Common myeloid progenitor, CD34-positive (primary cell): ENCODE data around the gene PCK2.

ENCODE experiments used
- CTCF ChIA-PET: fragments of 350-600 bp; sonication (Branson Sonifier 250); formaldehyde crosslinking; loops from one replicate; lab custom pipeline; 2021; ENCODE audit warnings: antibody characterized with exemption; lab: Charles Lee
- POLR2A ChIA-PET: fragments of 350-600 bp; sonication (Branson Sonifier 250); formaldehyde crosslinking; loops from one replicate; lab custom pipeline; 2021; ENCODE audit warnings: antibody characterized with exemption; lab: Charles Lee
- DNase-seq, 3 donors: peaks; one replicate each; pipeline versions ENCODE4 v3.0.0 to v3.0.0-alpha.2; 2013
- H3K27ac ChIP-seq, 2 experiments: 1 replicate in 1 of 2; 2 replicates in 1 of 2; pipeline ENCODE4 v1.7.0; 2013; ENCODE audit warnings: inconsistent platforms in 2 of 2, low read length in 2 of 2, mild to moderate bottlenecking in 2 of 2, low read depth in 1 of 2, moderate library complexity in 1 of 2; ENCODE audit not compliant: severe bottlenecking in 2 of 2, insufficient read depth in 1 of 2, poor library complexity in 1 of 2
- H3K27me3 ChIP-seq, 5 experiments: replicated peaks in 2 of 5; 1 replicate in 3 of 5; 2 replicates in 2 of 5; pipeline versions ENCODE4 v1.6.1 to v1.7.0; 2013; ENCODE audit warnings: low read length in 4 of 5, mild to moderate bottlenecking in 2 of 5, moderate library complexity in 2 of 5, inconsistent platforms in 1 of 5; ENCODE audit not compliant: insufficient read depth in 5 of 5, control insufficient read depth in 4 of 5
- H3K36me3 ChIP-seq, 4 experiments: 1 replicate in 2 of 4; 2 replicates in 2 of 4; pipeline versions ENCODE4 v1.6.1 to v1.7.0; 2013; ENCODE audit warnings: low read length in 3 of 4, control low read depth in 1 of 4, mild to moderate bottlenecking in 1 of 4; ENCODE audit not compliant: control insufficient read depth in 4 of 4, insufficient read depth in 4 of 4
- H3K4me1 ChIP-seq, 4 experiments: 1 replicate in 3 of 4; 2 replicates in 1 of 4; pipeline versions ENCODE4 v1.6.1 to v1.7.1; 2013; ENCODE audit warnings: low read length in 3 of 4, mild to moderate bottlenecking in 3 of 4, control low read depth in 1 of 4, inconsistent platforms in 1 of 4, moderate library complexity in 1 of 4; ENCODE audit not compliant: control insufficient read depth in 4 of 4, insufficient read depth in 4 of 4; ENCODE audit errors: control extremely low read depth in 1 of 4
- H3K4me3 ChIP-seq, 7 experiments: 1 replicate in 4 of 7; 2 replicates in 3 of 7; pipeline versions ENCODE4 v1.5.1 to v1.7.0; 2013; ENCODE audit warnings: mild to moderate bottlenecking in 7 of 7, low read length in 6 of 7, moderate library complexity in 6 of 7, inconsistent platforms in 2 of 7, low read depth in 2 of 7, control low read depth in 1 of 7; ENCODE audit not compliant: insufficient read depth in 4 of 7, control insufficient read depth in 1 of 7; ENCODE audit errors: extremely low read depth in 1 of 7
- H3K9me3 ChIP-seq, 5 experiments: 1 replicate in 4 of 5; 2 replicates in 1 of 5; pipeline versions ENCODE4 v1.6.1 to v1.7.1; 2013; ENCODE audit warnings: low read length in 4 of 5, mild to moderate bottlenecking in 2 of 5, inconsistent platforms in 1 of 5, low read depth in 1 of 5, moderate library complexity in 1 of 5; ENCODE audit not compliant: control insufficient read depth in 4 of 5, insufficient read depth in 2 of 5; ENCODE audit errors: control extremely low read depth in 1 of 5
- WGBS: methylation state at CpG from one replicate; pipeline ENCODE4 v1.1.5; 2013; ENCODE audit not compliant: insufficient coverage; 5-methylcytosine and 5-hydroxymethylcytosine counted together

Gene PCK2

GRCh38 chr14:24057271-24057670 is 36.8 kb upstream of the PCK2 start:
- Histone ChIP-seq H3K27me3 (peaks cover 0 to 14% (median 9%) of the 10 kb centered on the region in 5 experiments), H3K9me3 (no peaks in the 10 kb centered on the region), H3K36me3 (no peaks in the 10 kb centered on the region), H3K4me1 (peaks cover 0 to 6% (median 5%) of the 10 kb centered on the region in 4 experiments), H3K4me3 (no peak overlapping the region), H3K27ac (no peak overlapping the region)
- ChIA-PET POLR2A (interaction anchor here (1.4 kb wide), 1 partner anchor 23 kb away, joined by 7 read pairs; no protein-coding TSS in a partner anchor), CTCF (interaction anchor here (0.7 to 12.7 kb wide), 15 partner anchors 10 to 106 kb away, joined by 3 to 188 read pairs (median 11); partner anchors contain the start of genes CPNE6, IRF9, PCK2 and PSME1)
- 100% methylated on average over 2 of the region's 2 CpGs for WGBS
- DNase-seq, result no peak

DNA sequence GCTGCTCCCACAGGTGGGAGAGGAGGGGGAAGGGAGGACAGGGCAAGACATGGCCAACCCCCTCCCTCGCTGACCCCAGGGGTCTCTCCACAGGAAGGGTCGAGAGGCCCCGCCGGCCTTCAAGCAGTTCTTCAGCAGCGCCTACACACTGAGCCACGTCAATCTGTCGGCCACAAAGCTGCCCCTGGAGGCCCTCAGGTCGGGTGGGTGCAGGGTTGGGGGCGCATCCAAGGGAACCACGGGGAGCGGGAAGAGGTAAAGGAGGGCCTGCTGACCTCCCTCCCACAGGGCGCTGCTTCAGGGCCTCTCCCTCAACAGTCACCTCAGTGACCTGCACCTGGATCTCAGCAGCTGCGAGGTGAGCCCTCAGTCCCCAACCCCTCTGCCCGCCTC is 36.2 kb upstream of the PCK2 start:
- H3K27ac ChIP-seq, result no peak overlapping the region
- no peak overlapping the region for H3K4me3 ChIP-seq
- DNase-seq, result no peak
- H3K36me3 ChIP-seq, result no peaks in the 10 kb centered on the region
- H3K27me3 ChIP-seq, result peaks cover 0 to 10% (median 6%) of the 10 kb centered on the region in 5 experiments
- WGBS, result 90% methylated on average over 13 of the region's 14 CpGs
- no peaks in the 10 kb centered on the region for H3K9me3 ChIP-seq
- H3K4me1 ChIP-seq, result peaks cover 0 to under 1% (median 0%) of the 10 kb centered on the region in 4 experiments
- CTCF ChIA-PET, result interaction anchor here (0.6 to 12.7 kb wide), 18 partner anchors 9 to 669 kb away, joined by 3 to 188 read pairs (median 10); partner anchors contain the start of genes CPNE6, IRF9, PCK2 and PSME1
- POLR2A ChIA-PET, result interaction anchor here (0.9 kb wide), 1 partner anchor 24 kb away, joined by 3 read pairs; no protein-coding TSS in a partner anchor

DNA sequence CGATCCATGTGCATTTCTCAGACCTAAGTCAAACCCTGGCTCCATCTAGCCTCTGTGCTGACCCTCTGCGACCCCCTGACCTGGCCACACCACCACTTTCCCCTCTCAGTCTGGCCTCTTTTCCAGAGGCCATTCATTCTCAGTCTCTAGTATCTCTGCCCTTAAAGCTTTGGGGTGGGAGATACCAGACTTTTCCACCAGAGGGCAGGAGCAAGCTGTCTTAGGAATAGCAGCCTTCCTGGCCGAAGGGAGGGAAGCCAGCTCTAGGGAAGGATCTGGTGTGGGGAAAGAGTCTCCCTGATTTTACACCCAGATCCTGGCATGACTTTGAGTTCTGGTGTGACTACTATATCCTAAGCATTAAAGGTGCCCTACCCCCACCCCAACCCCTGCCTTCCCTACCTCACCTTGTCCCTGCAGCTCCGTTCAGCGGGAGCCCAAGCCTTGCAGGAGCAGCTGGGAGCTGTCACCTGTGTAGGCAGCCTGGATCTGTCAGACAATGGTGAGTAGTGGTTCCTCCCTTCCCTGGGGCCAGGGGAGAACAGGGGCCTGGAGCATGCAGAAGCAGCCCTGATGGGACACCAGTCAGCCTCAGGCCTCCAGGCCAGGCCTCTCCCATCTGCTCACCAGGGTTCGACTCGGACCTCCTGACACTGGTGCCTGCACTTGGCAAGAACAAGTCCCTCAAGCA is 35.7 kb upstream of the PCK2 start:
- POLR2A ChIA-PET, result interaction anchor here (0.9 kb wide), 1 partner anchor 23 kb away, joined by 3 read pairs; no protein-coding TSS in a partner anchor

GRCh38 chr14:24058951-24059475 is 35.1 kb upstream of the PCK2 start:
- no peak overlapping the region for H3K27ac ChIP-seq
- DNase-seq, result no peak
- H3K27me3 ChIP-seq, result peaks cover 0 to 6% (median 0%) of the 10 kb centered on the region in 5 experiments
- 98% methylated on average over 6 of the region's 10 CpGs for WGBS
- CTCF ChIA-PET, result interaction anchor here (0.9 to 12.7 kb wide), 12 partner anchors 8 to 77 kb away, joined by 3 to 188 read pairs (median 10); partner anchors contain the start of genes CPNE6, PCK2 and PSME1
- no peak overlapping the region for H3K4me3 ChIP-seq
- no peaks in the 10 kb centered on the region for H3K9me3 ChIP-seq
- no peaks in the 10 kb centered on the region for H3K36me3 ChIP-seq
- no peaks in the 10 kb centered on the region for H3K4me1 ChIP-seq
- POLR2A ChIA-PET, result no interaction called here

More for the DNA sequence above, 35.7 kb upstream of the PCK2 start:
- H3K27ac ChIP-seq, result no peak overlapping the region
- 78% methylated on average over 4 of the region's 7 CpGs for WGBS
- CTCF ChIA-PET, result interaction anchor here (0.6 to 12.7 kb wide), 18 partner anchors 9 to 670 kb away, joined by 3 to 188 read pairs (median 10); partner anchors contain the start of genes CPNE6, IRF9, PCK2 and PSME1
- peaks cover 0 to 7% (median 1%) of the 10 kb centered on the region in 5 experiments for H3K27me3 ChIP-seq
- no peaks in the 10 kb centered on the region for H3K36me3 ChIP-seq
- H3K4me1 ChIP-seq, result no peaks in the 10 kb centered on the region
- H3K4me3 ChIP-seq, result no peak overlapping the region
- no peaks in the 10 kb centered on the region for H3K9me3 ChIP-seq
- DNase-seq, result peak in 2 of 3 donors; percentile 20 to 42

DNA sequence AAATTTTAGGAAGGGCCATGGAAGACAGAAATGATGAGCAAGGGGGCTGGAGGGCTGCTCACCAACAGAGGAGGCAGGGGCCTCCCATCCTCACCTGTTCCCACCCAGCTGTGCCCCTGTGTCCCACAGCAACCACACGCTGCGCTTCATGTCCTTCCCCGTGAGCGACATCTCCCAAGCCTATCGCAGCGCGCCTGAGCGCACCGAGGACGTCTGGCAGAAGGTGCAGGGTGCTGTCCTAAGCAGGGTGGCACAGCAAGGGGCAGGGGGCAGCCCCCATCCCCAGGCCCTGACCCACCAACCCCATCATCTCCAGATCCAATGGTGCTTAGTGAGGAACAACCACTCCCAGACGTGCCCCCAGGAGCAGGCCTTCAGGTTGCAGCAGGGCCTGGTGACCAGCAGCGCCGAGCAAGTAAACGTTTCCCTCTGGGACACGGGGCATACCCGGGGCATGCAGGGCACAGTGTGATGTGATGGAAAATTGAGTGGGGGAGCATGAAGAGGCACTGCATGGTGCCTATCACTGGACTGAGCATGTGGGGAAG is 34.2 kb upstream of the PCK2 start:
- CTCF ChIA-PET, result interaction anchor here (1.4 to 12.7 kb wide), 5 partner anchors 20 to 85 kb away, joined by 3 to 188 read pairs (median 20); partner anchors contain the start of gene PCK2
- 95% methylated on average over 16 of the region's 16 CpGs for WGBS
- peaks cover 0 to 3% (median 0%) of the 10 kb centered on the region in 5 experiments for H3K27me3 ChIP-seq
- DNase-seq, result no peak
- no peak overlapping the region for H3K27ac ChIP-seq
- no peaks in the 10 kb centered on the region for H3K4me1 ChIP-seq
- H3K4me3 ChIP-seq, result no peak overlapping the region
- no peaks in the 10 kb centered on the region for H3K36me3 ChIP-seq
- POLR2A ChIA-PET, result no interaction called here
- H3K9me3 ChIP-seq, result no peaks in the 10 kb centered on the region

DNA sequence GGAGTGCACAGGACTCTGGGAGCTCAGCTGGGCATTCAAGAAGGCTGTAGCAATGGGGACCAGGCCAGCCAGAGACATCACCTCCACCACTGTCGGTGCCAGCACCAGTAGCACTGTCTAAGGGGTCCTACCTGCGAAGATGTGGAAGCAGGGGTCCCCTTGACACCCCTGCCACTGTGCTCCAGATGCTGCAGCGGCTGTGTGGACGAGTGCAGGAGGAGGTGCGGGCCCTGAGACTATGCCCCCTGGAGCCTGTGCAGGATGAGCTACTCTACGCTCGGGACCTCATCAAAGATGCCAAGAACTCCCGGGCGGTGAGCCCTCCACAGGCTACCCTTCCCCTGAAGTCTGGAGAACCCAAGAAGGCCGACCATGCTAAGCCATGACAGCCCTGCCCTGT is 33.7 kb upstream of the PCK2 start:
- Histone ChIP-seq H3K27ac (no peak overlapping the region), H3K9me3 (no peaks in the 10 kb centered on the region), H3K4me1 (no peaks in the 10 kb centered on the region), H3K36me3 (no peaks in the 10 kb centered on the region), H3K4me3 (no peak overlapping the region), H3K27me3 (peaks cover 0 to 2% (median 0%) of the 10 kb centered on the region in 5 experiments)
- 96% methylated on average over 9 of the region's 10 CpGs for WGBS
- CTCF ChIA-PET, result interaction anchor here (0.9 to 12.7 kb wide), 8 partner anchors 15 to 86 kb away, joined by 3 to 188 read pairs (median 8); partner anchors contain the start of gene PCK2
- DNase-seq, result no peak
- POLR2A ChIA-PET, result interaction anchor here (1.3 kb wide), 1 partner anchor 30 kb away, joined by 3 read pairs; no protein-coding TSS in a partner anchor
